GM18519 (cell line): Measurements from ENCODE around the gene TDRD12.
A peak's percentile ranks its signal among the peaks of the same experiment; 100 is the strongest.

Experiments used
- ATAC-seq: cut with Tn5 transposase; IDR thresholded peaks from one replicate; pipeline ENCODE4 v1.9.1; 2021; ENCODE audit warnings: mild to moderate bottlenecking, moderate library complexity; ENCODE audit not compliant: unreplicated experiment, low FRiP score

TDRD12 gene, protein sequence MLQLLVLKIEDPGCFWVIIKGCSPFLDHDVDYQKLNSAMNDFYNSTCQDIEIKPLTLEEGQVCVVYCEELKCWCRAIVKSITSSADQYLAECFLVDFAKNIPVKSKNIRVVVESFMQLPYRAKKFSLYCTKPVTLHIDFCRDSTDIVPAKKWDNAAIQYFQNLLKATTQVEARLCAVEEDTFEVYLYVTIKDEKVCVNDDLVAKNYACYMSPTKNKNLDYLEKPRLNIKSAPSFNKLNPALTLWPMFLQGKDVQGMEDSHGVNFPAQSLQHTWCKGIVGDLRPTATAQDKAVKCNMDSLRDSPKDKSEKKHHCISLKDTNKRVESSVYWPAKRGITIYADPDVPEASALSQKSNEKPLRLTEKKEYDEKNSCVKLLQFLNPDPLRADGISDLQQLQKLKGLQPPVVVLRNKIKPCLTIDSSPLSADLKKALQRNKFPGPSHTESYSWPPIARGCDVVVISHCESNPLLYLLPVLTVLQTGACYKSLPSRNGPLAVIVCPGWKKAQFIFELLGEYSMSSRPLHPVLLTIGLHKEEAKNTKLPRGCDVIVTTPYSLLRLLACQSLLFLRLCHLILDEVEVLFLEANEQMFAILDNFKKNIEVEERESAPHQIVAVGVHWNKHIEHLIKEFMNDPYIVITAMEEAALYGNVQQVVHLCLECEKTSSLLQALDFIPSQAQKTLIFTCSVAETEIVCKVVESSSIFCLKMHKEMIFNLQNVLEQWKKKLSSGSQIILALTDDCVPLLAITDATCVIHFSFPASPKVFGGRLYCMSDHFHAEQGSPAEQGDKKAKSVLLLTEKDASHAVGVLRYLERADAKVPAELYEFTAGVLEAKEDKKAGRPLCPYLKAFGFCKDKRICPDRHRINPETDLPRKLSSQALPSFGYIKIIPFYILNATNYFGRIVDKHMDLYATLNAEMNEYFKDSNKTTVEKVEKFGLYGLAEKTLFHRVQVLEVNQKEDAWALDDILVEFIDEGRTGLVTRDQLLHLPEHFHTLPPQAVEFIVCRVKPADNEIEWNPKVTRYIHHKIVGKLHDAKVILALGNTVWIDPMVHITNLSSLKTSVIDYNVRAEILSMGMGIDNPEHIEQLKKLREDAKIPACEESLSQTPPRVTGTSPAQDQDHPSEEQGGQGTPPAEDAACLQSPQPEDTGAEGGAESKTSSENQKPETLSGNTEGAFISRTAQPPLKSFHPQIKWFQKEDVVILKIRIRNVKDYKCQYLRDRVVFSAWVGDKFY (N-terminal part only)

GRCh38 chr19:32719611-32720059, at the start of gene TDRD12:
TDRD12 (plus strand) TSS chr19:32719767; CDS start chr19:32720073, 306 bp downstream.
- no peak for ATAC-seq

DNA sequence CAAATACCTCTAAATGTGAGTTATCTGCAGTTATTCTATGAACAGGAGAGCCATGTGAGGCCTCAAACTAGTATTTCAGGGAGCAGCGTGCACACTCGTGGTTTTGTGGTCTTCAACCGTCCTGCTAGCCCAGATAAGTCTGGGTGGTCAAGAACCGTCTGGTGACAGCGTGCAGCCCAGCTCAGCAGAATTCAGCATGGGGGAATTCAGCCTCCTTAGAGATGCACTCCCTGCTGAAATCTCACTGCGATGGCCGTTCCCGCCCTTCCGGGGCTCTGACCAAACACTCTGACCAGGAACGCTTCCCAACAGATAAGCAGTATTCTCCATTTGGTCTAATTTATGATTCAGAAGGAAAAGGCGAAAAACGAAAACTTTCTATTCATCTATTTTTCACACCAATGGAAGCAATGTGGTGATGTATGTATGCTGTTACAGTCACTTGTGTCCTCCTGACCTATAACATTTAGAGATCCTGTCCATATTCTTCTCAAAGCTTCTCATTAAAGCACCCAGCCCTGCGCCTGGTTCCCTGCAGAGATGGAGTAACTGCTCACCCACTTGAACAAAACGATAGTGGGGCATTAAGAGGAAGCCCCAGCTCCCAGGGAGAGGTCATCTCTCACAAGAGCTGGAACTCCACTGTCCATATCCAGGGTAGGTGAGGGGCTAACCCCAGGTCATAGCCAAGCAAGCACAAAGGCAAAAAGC, 47.5 kb upstream of the TDRD12 start:
- no peak for ATAC-seq

DNA sequence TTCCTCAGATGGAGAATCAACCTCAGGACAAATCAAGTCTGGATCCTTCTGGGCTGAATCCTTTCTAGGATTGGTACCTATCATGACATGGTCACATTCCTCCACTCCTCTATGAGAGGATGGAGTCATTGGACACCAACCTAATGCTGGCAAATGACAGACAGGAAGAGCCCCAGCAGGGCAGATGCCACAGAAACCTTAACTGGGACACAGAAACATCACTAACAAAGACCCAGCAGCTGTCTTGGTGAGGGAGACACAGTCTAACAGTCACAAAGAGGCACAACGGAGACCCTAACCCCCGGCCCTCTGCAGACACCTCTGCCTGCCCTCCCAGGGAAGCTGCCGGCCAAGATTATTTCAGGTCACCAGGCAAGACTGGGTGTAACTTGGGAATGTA, 46.7 kb upstream of the TDRD12 start:
- no peak for ATAC-seq

DNA sequence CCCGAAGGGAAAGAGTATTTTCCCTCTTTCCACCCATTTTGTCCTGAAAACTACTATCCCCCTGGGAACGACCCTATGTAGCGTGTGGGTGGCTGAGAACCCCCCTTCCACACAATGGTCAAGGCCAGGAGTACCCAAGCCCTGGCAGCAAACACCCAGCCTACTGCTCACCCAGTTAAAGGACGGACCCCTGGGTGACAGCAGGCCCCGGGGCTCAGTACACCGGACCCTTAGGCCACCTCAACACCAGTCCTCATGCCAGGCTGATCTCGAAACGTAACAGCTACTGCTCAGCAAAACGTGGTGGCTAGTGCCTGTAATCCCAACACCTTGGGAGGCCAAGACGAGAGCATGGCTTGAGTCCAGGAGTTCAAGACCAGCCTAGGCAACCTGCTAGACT, 46.0 kb upstream of the TDRD12 start:
- ATAC-seq: no peak

GRCh38 chr19:32674153-32674930, 45.2 kb upstream of the TDRD12 start:
- no peak for ATAC-seq

DNA sequence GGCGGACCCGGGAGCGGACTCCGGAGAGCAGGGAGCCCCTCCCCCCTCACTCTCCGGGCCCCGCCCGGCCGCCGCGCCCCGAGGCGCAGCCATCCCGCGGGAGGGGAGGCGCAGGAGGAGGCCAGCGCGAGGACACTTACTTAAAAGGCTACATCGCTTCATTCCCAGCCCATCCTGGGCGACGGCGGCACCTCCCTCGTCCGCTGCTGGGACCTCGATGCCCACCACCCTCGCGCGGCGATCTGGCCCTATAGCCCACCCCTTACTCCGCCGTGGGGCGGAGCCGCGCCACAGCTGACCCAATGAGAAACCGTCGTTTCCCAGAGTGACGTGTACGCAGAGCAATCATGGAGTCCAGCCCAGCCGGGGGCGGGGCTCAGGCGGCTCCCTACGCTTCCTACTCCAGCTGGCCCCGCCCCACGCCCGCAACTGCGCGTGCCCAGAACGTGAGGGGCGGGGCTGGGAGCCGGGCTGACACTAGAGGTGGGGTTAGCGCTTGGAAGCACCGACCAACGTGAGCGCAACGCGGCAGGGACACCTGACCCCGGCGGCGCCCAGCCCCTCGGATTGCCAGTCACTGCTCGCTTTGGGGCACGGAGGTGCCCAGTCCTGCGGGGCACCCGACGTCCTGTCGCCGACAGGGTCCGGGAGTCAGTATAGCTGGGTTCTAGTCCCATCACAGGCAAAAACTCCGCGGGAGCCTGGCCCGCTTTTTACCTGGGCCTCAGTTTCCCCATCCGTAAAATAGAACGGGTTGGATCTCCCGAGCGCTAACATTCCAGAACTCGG, 44.4 kb upstream of the TDRD12 start, which contains the start of gene ANKRD27:
Gene ANKRD27, minus strand, starts transcription at position 250 of the 789 bp plus-strand sequence. CDS start 16,165 bp downstream, outside the sequence.
- ATAC-seq: peak; percentile 96

DNA sequence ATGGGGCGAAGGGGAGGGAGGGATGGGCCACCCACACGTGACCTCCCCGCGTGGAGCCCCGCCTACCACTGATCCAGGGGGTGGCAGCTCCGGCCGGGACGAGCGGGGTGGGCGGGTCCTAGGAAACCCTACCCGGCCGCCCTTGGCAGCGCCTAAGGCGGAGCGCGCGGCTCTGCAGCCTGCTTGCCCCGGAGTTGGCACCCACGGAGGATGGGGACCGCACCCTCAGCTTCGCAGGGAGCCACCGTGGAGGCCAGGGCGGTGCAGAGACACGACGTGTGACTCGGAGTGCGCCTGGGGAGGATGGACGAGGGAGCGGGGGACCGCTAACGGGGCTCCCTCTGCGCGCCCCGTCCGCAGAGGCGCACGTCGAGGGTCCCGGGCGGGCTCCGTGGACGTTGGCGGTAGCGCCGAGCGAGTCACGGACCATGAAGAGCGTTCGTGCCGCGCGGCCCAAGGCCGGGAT, 43.8 kb upstream of the TDRD12 start, which contains the start of gene RGS9BP:
Gene RGS9BP, plus strand, starts transcription at position 129 of the 466 bp plus-strand sequence. CDS start 416 bp downstream, outside the sequence.
- ATAC-seq: peak; percentile 1

DNA sequence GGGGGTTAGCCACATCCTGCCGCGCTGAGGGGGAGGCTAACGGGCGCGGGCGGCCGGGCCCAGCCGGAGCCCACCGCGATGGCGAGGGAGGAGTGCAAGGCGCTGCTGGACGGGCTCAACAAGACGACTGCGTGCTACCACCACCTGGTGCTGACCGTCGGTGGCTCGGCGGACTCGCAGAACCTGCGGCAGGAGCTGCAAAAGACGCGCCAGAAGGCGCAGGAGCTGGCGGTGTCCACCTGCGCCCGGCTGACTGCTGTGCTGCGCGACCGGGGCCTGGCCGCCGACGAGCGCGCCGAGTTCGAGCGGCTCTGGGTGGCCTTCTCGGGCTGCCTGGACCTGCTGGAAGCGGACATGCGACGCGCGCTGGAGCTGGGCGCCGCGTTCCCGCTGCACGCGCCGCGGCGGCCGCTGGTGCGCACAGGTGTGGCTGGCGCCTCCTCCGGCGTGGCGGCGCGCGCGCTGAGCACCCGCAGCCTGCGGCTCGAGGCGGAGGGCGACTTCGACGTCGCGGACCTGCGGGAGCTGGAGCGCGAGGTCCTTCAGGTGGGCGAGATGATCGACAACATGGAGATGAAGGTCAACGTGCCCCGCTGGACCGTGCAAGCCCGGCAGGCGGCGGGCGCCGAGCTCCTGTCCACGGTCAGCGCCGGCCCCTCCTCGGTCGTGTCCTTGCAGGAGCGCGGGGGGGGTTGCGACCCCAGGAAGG, 43.2 kb upstream of the TDRD12 start:
- ATAC-seq: no peak

DNA sequence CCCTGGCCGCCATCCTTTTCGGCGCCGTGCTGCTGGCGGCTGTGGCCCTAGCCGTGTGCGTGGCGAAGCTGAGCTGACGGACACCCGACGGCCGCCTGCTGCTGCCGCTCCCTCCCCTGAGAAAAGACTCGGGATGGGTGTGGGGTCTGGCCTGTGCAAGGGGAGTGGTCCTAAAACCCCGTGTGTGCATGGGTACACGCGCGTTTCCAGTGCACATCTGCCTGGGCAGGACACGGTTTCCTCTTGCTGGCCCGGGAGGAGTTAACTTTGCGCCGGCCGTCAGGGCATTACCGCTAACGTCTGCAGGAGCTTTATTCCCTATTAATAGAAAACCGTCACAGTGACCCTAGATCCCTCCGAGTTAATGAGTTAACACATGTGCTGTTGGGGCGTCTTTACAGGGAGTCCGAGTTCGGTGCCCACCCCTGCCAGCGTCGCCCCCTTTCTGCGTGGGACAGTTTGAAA, 42.6 kb upstream of the TDRD12 start:
- no peak for ATAC-seq

DNA sequence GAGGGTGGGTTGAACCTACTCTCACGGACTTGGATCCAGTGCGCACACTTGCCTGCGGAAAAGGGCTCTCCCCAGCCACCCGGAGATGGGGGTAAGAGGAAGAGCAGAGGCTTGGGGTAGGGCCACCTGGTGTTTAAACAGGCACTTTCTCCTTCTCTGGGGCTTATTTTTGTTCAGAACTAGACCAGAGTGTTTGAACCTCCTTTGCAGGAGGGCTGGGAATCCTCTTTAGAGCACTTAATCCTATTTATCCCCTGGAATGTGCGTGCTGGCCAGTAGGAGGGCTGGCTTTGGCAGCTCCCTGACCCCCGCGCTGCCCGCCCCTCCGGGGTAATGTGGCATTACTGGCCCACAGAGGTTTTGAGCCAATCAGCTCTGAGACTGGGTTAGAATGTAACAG, 41.9 kb upstream of the TDRD12 start:
- no peak for ATAC-seq

DNA sequence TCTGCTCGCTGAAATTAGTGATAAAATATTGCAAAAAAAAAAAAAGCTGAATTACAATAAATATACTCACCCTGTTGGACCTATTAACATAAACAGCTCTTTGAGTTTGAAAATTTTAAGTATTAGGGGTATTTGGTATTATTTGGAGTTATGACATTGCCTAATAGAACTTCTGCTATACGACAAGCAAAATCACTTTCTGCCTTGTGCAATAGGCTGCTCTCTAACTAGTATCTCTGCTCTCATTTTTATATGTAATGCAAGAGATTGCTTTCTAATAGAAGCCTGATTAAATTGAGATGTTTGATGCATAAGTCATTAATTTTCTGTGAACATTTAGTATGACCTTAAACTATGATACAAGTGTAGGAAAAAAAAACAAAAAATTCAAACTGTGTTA, 38.6 kb upstream of the TDRD12 start:
- no peak for ATAC-seq

- ATAC-seq: no peak
Measured at GRCh38 chr19:32682317-32682716, 37.2 kb upstream of the TDRD12 start.

GRCh38 chr19:32686847-32687475, 32.6 kb upstream of the TDRD12 start:
- ATAC-seq: no peak

- ATAC-seq: no peak
Measured at GRCh38 chr19:32687681-32688080, 31.9 kb upstream of the TDRD12 start.

- no peak for ATAC-seq
Measured at GRCh38 chr19:32688311-32688710, 31.3 kb upstream of the TDRD12 start.

- ATAC-seq: peak; percentile 76
Measured at GRCh38 chr19:32691291-32691951, 28.1 kb upstream of the TDRD12 start, which contains the start of gene NUDT19. NUDT19 (plus strand) TSS chr19:32691821; CDS start chr19:32691961, 140 bp downstream.
